Measurements from ENCODE around the gene NNMT.

The NNMT gene

DNA sequence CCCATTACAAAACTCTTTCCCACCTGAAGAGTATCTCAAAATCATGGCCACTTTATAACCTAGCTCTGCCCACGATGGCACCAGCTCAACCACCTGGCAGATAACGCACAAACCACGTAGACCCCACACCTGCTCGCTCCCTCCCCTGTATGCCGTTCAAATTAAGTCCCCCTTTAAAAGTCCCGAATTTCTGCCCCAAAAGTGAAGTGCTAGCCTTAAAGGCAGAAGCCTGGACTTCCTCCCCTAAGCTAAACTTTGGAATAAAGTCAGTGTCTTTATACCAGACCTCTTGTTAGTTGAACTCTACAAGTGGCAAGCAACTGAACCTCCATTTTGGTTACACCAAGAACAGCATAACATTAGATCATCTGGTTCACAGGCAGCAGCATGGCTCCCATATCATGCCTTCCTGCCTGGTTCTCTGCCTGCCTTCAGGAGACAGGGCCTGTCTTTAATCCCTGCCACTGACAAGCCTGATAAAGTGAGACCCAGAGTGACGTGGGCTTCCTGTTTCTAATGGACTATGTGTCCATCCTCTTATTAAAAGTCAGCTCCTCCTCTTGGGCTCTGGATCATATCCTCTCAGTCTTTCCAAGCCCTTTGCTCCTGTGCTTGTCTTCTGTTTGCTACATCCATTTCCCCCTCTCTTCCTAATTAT, 32.6 kb upstream of the NNMT start:
- DNase-seq: no peak

DNA sequence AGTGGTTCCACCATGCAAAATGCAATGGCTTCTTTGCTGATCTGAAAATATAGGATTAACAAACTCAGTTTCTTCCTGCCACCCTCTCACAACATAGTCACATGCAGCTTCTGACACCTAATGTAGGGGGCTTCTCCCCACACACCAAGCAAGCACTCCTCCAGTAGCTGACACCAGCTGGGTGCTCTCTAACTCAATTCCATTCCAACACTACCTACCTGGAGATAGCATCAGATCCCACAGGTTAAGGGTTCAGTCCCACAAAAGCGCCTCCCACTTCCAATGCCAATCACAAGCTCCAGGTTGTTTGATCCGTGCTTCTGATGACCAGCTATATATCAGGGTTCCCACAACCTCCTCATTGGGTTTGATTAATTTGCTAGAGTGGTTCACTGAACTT, 31.8 kb upstream of the NNMT start:
- no peak for DNase-seq

DNA sequence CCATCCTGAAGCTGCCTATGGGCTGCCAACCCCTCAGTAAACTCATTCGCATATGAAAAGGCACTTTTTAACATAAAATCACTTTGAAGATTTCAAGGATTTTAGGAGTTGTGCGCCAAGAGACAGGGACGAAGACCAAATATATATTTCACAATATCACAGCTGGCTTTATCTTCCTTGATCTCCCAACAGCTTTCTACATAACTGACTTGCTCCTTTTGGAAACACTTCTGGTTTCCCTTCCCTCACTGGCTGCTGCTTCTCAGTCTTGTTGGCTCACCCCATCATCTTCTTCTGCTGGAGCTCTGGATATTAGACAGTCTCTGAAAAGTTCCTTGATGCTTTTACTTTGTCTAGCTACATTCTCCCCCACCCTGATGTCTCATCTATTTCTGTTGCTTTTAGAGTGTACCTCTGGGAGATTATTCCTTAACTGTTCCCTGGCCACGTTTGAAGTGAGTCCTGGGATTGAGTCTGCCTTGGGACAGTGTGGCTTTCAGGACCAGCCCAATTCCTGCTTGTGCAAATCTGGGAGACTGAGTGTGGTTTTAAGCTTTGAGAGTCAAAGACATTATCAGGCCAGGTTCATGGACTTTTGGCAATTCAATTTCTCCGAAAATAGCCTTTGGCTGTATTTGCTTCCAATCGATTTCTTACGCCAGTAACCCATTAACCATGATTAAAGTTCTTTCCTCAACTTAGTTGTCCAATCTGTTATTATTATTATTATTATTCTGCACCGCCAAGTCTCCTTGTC, 30.9 kb upstream of the NNMT start:
- no peak for DNase-seq

- no peak for DNase-seq
These were observed 26.7 kb upstream of the NNMT start for GRCh38 chr11:114269498-114269897.

DNA sequence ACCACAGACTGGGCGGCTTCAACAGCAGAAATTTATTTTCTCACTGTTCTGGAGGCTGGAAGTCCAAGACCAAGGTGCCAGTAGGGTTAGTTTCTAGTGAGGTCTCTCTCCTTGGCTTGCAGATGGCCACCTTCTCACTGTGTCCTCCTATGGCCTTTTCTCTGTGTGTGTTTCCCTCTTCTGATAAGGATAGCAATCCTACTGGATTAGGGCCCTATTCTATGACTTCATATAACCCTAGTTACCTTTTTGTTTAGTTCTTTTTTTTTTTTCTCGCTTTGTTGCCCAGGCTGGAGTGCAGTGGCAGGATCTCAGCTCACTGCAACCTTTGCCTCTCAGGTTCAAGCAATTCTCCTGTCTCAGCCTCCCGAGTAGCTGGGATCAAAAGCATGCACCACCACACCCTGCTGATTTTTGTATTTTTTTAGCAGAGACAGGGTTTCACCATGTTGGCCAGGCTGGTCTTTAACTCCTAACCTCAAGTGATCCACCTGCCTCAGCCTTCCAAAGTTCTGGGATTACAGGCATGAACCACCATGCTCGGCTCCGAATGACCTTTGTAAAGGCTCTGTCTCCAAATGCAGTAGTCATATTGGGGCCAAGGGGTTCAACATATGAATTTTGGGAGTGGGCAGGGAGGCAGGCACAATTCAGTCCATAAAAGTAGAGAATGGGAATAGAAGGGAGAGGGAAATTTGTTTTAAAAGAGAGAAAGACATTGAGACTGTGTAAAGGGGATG, 25.5 kb upstream of the NNMT start:
- DNase-seq: no peak

GRCh38 chr11:114271316-114271715, 24.9 kb upstream of the NNMT start:
- no peak for DNase-seq

GRCh38 chr11:114272311-114272710, 23.9 kb upstream of the NNMT start:
- DNase-seq: no peak

GRCh38 chr11:114273071-114273470, 23.1 kb upstream of the NNMT start:
- DNase-seq: no peak

GRCh38 chr11:114273890-114274635, 22.1 kb upstream of the NNMT start:
- no peak for DNase-seq

GRCh38 chr11:114274637-114275036, 21.6 kb upstream of the NNMT start:
- no peak for DNase-seq

- no peak for DNase-seq
These were observed 20.9 kb upstream of the NNMT start for GRCh38 chr11:114275280-114275679.

DNA sequence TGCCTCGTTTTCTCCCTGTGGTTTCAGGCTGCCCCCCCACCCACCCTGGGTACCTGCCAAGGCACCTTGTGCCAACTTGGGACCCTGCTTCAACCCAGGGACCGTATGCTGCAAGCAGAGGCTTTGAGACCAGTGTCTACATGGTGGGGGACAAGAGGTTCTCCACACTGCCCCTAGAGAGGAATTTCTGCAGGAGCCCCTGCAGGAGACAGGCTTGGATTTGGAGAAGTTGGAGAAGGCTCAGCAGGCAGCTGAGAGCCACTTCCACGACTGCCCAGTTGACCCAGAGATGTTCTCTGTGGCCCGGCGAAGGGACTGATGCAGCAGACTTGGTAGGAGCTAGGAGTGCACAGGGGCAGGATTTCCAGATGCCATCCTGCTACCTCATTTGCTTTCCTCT, 20.1 kb upstream of the NNMT start:
- DNase-seq: no peak

DNA sequence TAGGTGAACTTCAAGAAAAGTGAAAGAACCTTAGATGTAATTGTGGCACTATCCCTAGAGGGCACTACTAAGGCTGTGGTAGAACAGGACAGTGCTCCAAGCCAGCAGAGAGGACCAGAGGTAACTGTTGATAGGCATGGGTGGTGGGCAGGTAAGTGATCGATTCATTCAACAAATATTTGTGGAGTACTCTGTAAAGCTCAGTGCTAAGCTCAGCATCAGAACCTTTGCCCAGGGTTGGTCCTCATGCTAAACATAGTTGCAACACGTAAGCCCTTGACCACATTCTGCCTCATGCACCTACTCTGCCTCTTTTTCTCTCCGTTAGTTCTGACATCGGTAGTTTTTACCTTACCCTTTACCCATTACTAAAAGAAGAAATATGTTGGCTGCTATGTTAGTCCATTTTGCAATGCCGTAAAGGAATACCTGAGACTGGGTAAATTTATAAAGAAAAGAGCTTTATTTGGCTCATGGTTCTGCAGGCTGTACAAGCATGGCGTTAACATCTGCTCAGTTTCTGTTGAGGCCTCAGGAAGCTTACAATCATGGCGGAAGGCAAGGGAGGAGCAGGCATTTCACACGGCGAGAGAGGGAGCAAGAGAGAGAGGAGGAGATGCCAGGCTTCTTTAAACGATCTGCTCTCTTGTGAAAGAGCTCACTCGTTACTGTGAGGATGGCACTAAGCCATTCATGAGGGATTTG, 18.4 kb upstream of the NNMT start:
- DNase-seq: no peak

GRCh38 chr11:114278342-114279065, 17.7 kb upstream of the NNMT start:
- DNase-seq: no peak

DNA sequence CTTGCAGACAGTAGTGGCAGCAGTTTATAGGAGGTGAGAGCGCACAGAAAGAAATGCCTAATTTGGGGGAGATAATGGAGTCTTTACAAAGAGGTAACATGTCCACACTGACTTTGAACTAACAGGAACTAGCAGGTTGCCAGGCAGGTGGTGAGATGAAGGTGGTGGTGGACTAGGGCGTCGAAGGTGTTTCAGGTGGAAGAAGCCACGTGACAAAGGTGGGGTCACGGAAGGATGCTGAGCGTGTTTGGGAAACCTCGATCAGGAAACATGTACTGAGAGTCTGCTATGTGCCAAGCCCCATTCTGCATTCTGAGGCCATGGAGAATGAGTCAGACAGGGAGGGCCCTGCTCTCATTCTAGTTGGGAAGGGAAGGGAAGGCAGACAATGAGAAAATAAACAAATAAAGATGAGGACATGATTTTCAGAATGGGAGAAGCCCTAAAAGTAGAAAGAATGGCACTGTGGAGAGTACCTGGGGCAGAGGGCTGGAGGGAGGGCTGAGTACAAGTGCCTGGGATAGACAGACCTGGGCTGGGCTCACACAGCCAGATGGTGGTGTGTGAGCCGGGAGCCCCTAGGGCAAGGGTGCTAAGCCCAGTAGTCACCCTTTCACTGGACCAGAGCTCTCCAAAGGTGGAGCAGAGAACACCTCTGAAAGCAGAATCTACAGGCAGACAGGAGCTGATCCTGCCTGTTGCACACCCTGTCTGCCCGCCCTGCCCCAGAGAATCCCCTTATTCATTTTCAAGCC, 16.2 kb upstream of the NNMT start:
- DNase-seq: no peak

GRCh38 chr11:114280696-114281095, 15.5 kb upstream of the NNMT start:
- DNase-seq: no peak

GRCh38 chr11:114281388-114281956, 14.7 kb upstream of the NNMT start:
- DNase-seq: no peak

- no peak for DNase-seq
These were observed 13.7 kb upstream of the NNMT start for GRCh38 chr11:114282488-114282887.

DNA sequence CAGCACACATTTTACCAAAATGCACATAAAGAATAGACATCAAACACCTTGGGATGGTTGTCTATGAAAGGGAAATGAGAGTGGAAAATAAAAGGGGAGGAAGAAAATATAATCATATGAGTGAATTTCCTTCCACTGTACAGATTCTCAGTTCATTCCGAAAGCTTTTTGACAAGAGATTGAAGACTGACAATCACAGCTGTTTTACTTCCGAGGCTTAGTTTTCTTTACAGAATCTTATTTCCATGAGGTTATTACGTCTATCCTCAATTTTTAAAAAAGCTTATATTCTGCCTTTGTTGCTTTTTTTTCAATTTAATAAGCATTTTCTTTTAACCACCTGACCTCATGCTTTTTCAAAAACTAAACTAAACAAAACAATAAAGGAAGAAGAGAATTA, 12.8 kb upstream of the NNMT start:
- no peak for DNase-seq

DNA sequence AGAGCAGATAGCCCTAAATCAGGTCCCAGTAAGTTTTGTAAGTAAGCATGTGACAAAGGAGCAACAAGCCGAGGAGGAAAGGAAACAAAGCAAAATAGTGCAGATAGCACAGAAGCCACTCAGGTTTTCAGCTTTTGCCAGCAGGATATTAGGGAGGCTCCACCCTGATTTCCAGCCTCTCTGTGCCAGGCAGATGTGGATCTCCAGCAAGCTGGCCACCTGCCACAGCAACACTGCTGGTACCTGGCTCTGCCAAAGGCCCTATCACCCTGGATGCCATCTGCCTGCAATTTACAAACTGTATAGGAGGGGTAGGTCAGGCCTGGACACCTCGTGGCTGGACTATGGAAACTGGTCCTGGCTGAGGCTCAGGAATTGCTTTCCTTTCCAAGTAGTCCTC, 12.2 kb upstream of the NNMT start:
- DNase-seq: no peak

DNA sequence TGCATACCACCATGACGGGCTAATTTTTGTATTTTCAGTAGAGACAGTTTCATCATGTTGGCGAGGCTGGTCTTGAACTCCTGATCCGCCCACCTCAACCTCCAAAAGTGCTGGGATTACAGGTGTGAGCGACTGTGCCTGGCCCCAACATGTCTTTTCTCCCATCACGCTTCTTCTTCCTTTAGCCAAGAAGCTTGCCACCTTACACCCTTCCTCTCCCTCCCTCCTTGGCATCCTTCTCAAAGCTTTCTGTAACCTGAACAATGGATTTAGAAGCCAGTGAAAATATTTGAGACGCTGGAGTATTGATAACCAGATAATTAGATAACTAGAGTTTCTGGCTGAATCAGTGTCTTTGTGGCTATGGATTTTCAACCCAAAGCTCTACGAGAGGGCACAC, 11.3 kb upstream of the NNMT start:
- DNase-seq: no peak

Data from activated CD4-positive, CD25-positive, alpha-beta regulatory T cell (primary cell).